ENCODE measurements around the gene KLF5. TPM values are rescaled to one million over a fixed set of nuclear protein-coding genes. Genes with fewer than 3 reads are reported as not detected.
A peak's percentile ranks its signal among the peaks of the same experiment; 100 is the strongest.

Gene KLF5
- total RNA-seq, 1 donor from 2014 or later = 23.0 TPM

DNA sequence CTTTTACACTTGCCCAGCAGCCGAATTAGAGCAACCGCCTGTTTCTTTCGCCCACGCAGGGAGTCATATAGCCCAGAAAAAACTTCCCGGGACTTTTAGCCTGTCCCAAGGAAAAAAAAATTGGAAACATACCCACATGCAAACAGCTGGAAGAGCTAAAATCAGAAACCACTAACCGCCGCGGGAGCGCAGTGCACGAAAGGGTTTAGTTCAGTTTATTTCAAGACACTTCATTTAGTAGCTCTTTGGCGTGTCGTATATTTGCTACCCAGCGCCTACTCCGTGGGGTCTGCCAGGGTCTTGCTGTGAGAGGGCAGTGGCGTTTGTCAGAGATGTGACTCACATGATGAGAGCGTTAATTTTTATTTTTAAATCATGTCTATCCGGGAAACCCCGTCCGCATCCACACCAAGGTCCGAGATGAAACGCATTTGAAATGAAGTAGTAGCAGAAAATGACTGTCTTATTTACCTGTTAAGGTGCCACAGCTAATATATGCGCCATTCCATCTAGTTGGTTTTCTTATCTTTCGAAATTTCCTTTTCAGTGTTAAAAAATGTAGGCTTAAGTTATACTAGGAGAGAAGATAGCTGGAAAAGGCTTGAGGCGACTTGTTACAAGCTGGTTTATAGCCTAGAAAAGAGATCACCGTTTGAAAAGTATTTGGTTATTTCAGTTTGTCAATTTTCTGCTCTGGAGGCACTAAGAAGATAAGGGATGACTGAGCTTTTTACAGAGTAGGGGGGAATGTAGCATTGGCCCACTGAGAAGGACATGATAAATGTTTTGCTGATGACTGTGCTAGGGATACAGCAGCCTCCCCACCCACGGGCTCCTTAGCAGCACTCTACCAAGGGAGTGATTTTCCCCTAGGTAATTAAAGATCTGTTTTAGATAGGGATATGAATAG, 1.7 kb downstream of the KLF5 start:
- no peak for DNase-seq (ENCODE audit: low read depth)
- no peaks in the 10 kb centered on the region for H3K27me3 ChIP-seq (ENCODE audit: control insufficient read depth, insufficient read depth, low read length)
- no peaks in the 10 kb centered on the region for H3K36me3 ChIP-seq (ENCODE audit: control insufficient read depth, insufficient read depth, low read length)
- peak overlapping the region; percentile 96 for H3K4me3 ChIP-seq (ENCODE audit: low read depth, low read length)
- TF ChIP-seq, protein P1, sequence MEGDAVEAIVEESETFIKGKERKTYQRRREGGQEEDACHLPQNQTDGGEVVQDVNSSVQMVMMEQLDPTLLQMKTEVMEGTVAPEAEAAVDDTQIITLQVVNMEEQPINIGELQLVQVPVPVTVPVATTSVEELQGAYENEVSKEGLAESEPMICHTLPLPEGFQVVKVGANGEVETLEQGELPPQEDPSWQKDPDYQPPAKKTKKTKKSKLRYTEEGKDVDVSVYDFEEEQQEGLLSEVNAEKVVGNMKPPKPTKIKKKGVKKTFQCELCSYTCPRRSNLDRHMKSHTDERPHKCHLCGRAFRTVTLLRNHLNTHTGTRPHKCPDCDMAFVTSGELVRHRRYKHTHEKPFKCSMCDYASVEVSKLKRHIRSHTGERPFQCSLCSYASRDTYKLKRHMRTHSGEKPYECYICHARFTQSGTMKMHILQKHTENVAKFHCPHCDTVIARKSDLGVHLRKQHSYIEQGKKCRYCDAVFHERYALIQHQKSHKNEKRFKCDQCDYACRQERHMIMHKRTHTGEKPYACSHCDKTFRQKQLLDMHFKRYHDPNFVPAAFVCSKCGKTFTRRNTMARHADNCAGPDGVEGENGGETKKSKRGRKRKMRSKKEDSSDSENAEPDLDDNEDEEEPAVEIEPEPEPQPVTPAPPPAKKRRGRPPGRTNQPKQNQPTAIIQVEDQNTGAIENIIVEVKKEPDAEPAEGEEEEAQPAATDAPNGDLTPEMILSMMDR (IDR thresholded peaks at IDR 0.05; ENCODE audit: insufficient read depth, low read length, poor library complexity, severe bottlenecking) = no peak

DNA sequence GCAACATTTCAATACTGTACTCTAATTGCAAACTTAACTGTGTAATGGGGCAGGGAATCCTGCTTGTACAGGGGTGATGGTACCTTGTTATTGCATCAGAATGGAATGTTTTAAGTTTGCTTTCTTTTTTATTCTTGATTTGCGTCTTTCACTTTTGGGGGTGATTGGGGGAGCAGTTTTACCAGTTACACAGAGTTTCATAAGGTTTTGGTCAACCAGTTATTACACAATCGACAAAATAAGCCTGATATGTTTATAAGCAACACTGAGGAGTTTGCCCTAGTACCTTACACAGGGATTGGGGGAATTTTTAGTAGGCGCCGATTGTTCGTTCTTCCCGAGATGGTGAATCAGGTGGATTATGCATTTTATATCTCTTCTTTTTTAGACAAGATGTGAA, 2.7 kb downstream of the KLF5 start:
- Histone ChIP-seq H3K27me3 (ENCODE audit: control insufficient read depth, insufficient read depth, low read length) (no peaks in the 10 kb centered on the region), H3K4me3 (ENCODE audit: low read depth, low read length) (peak overlapping the region; percentile 96), H3K36me3 (ENCODE audit: control insufficient read depth, insufficient read depth, low read length) (no peaks in the 10 kb centered on the region)
- TF ChIP-seq, protein P1 (IDR thresholded peaks at IDR 0.05; ENCODE audit: insufficient read depth, low read length, poor library complexity, severe bottlenecking) = no peak
- no peak for DNase-seq (ENCODE audit: low read depth)

GRCh38 chr13:73061876-73062275, 3.1 kb downstream of the KLF5 start:
- no peaks in the 10 kb centered on the region for H3K36me3 ChIP-seq (ENCODE audit: control insufficient read depth, insufficient read depth, low read length)
- peak overlapping the region; percentile 96 for H3K4me3 ChIP-seq (ENCODE audit: low read depth, low read length)
- DNase-seq (ENCODE audit: low read depth) = no peak
- TF ChIP-seq, protein P1 (IDR thresholded peaks at IDR 0.05; ENCODE audit: insufficient read depth, low read length, poor library complexity, severe bottlenecking) = no peak
- no peaks in the 10 kb centered on the region for H3K27me3 ChIP-seq (ENCODE audit: control insufficient read depth, insufficient read depth, low read length)

DNA sequence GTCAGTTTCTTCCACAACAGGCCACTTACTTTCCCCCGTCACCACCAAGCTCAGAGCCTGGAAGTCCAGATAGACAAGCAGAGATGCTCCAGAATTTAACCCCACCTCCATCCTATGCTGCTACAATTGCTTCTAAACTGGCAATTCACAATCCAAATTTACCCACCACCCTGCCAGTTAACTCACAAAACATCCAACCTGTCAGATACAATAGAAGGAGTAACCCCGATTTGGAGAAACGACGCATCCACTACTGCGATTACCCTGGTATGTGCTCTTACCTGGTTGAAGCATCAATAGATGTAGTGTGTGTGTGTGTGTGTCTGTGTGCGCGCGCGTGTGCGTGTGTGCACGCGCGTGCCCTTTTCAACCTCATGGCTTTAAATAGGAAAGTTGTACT, 3.7 kb downstream of the KLF5 start:
- no peaks in the 10 kb centered on the region for H3K27me3 ChIP-seq (ENCODE audit: control insufficient read depth, insufficient read depth, low read length)
- no peak for DNase-seq (ENCODE audit: low read depth)
- H3K4me3 ChIP-seq (ENCODE audit: low read depth, low read length) = no peak overlapping the region
- no peaks in the 10 kb centered on the region for H3K36me3 ChIP-seq (ENCODE audit: control insufficient read depth, insufficient read depth, low read length)
- TF ChIP-seq, protein P1 (IDR thresholded peaks at IDR 0.05; ENCODE audit: insufficient read depth, low read length, poor library complexity, severe bottlenecking) = no peak

DNA sequence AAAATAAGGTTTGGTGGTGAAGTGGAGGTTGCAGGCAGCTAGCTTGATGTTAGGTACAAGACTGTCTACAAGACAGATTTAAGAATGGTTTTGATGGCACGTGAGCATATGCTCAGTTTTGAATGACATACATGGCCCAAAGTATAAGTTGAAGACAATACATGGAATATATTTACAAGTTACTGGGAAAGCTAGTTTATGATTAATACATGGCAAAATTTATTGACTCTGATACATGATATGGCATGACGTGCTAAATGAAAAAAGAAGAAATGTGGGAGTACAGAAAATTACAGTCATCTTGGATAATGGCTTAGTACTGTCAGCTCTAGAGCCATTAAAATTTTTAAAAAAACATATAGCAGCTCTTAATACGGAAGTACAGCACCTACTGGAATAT, 4.4 kb downstream of the KLF5 start:
- no peak overlapping the region for H3K4me3 ChIP-seq (ENCODE audit: low read depth, low read length)
- TF ChIP-seq, protein P1 (IDR thresholded peaks at IDR 0.05; ENCODE audit: insufficient read depth, low read length, poor library complexity, severe bottlenecking) = no peak
- no peak for DNase-seq (ENCODE audit: low read depth)
- H3K36me3 ChIP-seq (ENCODE audit: control insufficient read depth, insufficient read depth, low read length) = no peaks in the 10 kb centered on the region
- H3K27me3 ChIP-seq (ENCODE audit: control insufficient read depth, insufficient read depth, low read length) = no peaks in the 10 kb centered on the region
